HepG2 (cell line): ENCODE measurements around the gene PIK3CB. TPM values are rescaled to one million over a fixed set of nuclear protein-coding genes. Genes with fewer than 3 reads are reported as not detected.

ENCODE experiments used
- HDAC1 ChIP-seq: sonication (generic); formaldehyde crosslinking; IDR thresholded peaks from 2 replicates; pipeline ENCODE4 v1.5.1; 2020; ENCODE audit warnings: mild to moderate bottlenecking, missing genetic modification reagents
- KLF9 ChIP-seq: IDR thresholded peaks from 2 replicates; pipeline ENCODE4 v1.6.1; 2016; ENCODE audit warnings: low read depth
- MYNN ChIP-seq: sonication (generic); formaldehyde crosslinking; IDR thresholded peaks from 2 replicates; pipeline ENCODE4 v1.4.0; 2020; ENCODE audit warnings: mild to moderate bottlenecking, low read depth, missing genetic modification reagents
- SMAD3 ChIP-seq: sonication (generic); formaldehyde crosslinking; IDR thresholded peaks from 2 replicates; pipeline ENCODE4 v1.4.0; 2020; ENCODE audit warnings: missing genetic modification reagents
- SOX13 ChIP-seq, 3 experiments: fragments of 450-650 bp in 1 of 3; sonication (generic) in 1 of 3; formaldehyde crosslinking in 1 of 3; IDR thresholded peaks in 2 of 3; conservative IDR thresholded peaks in 1 of 3; 2 replicates each; pipeline versions ENCODE4 v1.5.0 to v1.6.1; 2016 to 2020; ENCODE audit warnings: antibody characterized with exemption in 1 of 3, mild to moderate bottlenecking in 1 of 3, missing compliant biosample characterization in 1 of 3, missing genetic modification reagents in 1 of 3, moderate library complexity in 1 of 3
- TBX3 ChIP-seq: fragments of 450-650 bp; IDR thresholded peaks from 2 replicates; pipeline ENCODE4 v1.6.1; 2017; ENCODE audit warnings: antibody characterized with exemption, mild to moderate bottlenecking, inconsistent platforms, borderline replicate concordance
- ZNF232 ChIP-seq: sonication (generic); formaldehyde crosslinking; IDR thresholded peaks from 2 replicates; pipeline ENCODE4 v1.4.0; 2020; ENCODE audit warnings: missing genetic modification reagents, borderline replicate concordance
- ZNF260 ChIP-seq: sonication (generic); formaldehyde crosslinking; IDR thresholded peaks from 2 replicates; pipeline ENCODE4 v1.4.0; 2020; ENCODE audit warnings: missing genetic modification reagents, low read depth, mild to moderate bottlenecking, borderline replicate concordance
- ZNF263 ChIP-seq: sonication (generic); formaldehyde crosslinking; IDR thresholded peaks from 2 replicates; pipeline ENCODE4 v1.4.0; 2020; ENCODE audit warnings: missing genetic modification reagents
- ZNF331 ChIP-seq: sonication (generic); formaldehyde crosslinking; IDR thresholded peaks from 2 replicates; pipeline ENCODE4 v1.4.0; 2020; ENCODE audit warnings: missing genetic modification reagents
- polyA plus RNA-seq, 8 experiments: library from polyadenylated mRNA; depleted of rRNA in 3 of 8; stranded (reverse) in 7 of 8; unstranded in 1 of 8; fragments of >200 nt; fragmentation: Illumina TruSeq in 4 of 8; extraction: Trizol in 4 of 8; gene quantifications; 2 replicates each; pipeline versions ENCODE4 v1.2.1 to v1.2.3, GENCODE V29; 2011 to 2016; ENCODE audit warnings: low read depth in 4 of 8, missing spikeins in 1 of 8, mixed read lengths in 1 of 8; ENCODE audit not compliant: insufficient read depth in 1 of 8
- total RNA-seq, 5 experiments: library from RNA; depleted of rRNA; stranded (reverse); fragments of >200 nt; fragmentation: Illumina TruSeq; extraction: Trizol; gene quantifications; 2 replicates each; pipeline ENCODE4 v1.2.3, GENCODE V29; 2016; ENCODE audit warnings: low read depth in 1 of 5
- TF ChIP-seq, protein P1 (sequence below): sonication (generic); formaldehyde crosslinking; IDR thresholded peaks from 2 replicates; pipeline ENCODE4 v1.8.1; 2023; ENCODE audit warnings: mild to moderate bottlenecking, missing genetic modification reagents
- TF ChIP-seq, protein P2 (sequence below): sonication (generic); formaldehyde crosslinking; IDR thresholded peaks from 2 replicates; pipeline ENCODE4 v1.4.0; 2020; ENCODE audit warnings: missing genetic modification reagents, borderline replicate concordance
- TF ChIP-seq, protein P3 (sequence below): sonication (generic); formaldehyde crosslinking; IDR thresholded peaks from 2 replicates; pipeline ENCODE4 v1.4.0; 2020; ENCODE audit warnings: missing genetic modification reagents, mild to moderate bottlenecking, borderline replicate concordance
- TF ChIP-seq, protein P4 (sequence below): sonication (generic); formaldehyde crosslinking; conservative IDR thresholded peaks from 2 replicates; pipeline ENCODE4 v1.8.0; 2022; ENCODE audit warnings: mild to moderate bottlenecking, moderate library complexity, missing genetic modification reagents

The PIK3CB gene
- total and polyA plus RNA-seq, 2 of the 13 experiments (the other 11 are each of a cell fraction or from before 2014, with no cell fraction given) = 6.6 to 18.7 TPM

DNA sequence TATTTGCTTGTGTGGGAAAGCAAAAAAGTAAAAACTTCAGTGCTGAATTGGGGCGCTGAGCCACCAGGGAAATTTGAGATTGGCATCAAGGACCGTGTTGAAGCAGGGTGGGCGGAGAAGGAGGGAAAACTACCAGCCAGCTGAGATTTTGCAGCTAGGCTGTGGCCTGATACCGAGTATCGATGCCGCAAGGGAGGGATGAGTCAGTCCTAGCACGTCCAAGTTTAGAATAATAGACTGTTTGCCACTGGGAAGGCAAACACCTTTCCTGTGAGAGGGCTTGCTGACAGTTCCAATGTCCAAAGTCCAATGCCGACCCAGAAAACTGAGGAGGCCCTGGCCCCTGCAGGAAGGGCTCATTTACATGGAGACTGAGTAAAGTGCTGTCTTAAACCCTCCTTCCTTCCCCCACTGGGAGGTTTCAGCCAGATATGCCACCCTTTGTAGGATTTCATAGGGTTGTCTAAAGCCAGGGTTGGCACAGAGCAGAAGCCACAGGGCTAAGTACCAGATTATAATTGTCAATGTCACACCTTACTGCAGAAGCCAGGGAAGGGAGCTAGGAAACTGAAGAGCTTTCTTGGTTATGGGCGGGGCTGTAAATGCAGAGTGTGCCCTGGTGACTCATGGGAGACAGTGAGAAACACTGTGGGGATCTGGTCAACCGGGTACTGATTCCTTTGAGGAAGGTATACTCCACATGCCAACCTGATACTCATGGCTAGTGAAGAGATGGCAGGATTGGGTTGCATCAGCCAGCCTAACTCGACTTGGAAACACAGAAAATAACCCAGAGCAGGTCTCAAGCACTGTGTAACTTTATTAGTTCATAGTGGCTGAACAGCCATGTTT, 28.4 kb upstream of the PIK3CB start (continued):
- TF ChIP-seq, protein P1, sequence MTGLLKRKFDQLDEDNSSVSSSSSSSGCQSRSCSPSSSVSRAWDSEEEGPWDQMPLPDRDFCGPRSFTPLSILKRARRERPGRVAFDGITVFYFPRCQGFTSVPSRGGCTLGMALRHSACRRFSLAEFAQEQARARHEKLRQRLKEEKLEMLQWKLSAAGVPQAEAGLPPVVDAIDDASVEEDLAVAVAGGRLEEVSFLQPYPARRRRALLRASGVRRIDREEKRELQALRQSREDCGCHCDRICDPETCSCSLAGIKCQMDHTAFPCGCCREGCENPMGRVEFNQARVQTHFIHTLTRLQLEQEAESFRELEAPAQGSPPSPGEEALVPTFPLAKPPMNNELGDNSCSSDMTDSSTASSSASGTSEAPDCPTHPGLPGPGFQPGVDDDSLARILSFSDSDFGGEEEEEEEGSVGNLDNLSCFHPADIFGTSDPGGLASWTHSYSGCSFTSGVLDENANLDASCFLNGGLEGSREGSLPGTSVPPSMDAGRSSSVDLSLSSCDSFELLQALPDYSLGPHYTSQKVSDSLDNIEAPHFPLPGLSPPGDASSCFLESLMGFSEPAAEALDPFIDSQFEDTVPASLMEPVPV = no peak
- TF ChIP-seq TBX3 = peak; percentile 93
- TF ChIP-seq ZNF260 (CRISPR knock-in tag) = no peak
- TF ChIP-seq HDAC1 (CRISPR knock-in tag) = peak; percentile 84; the same call in 1 of the 2 replicates
- TF ChIP-seq, protein P2, sequence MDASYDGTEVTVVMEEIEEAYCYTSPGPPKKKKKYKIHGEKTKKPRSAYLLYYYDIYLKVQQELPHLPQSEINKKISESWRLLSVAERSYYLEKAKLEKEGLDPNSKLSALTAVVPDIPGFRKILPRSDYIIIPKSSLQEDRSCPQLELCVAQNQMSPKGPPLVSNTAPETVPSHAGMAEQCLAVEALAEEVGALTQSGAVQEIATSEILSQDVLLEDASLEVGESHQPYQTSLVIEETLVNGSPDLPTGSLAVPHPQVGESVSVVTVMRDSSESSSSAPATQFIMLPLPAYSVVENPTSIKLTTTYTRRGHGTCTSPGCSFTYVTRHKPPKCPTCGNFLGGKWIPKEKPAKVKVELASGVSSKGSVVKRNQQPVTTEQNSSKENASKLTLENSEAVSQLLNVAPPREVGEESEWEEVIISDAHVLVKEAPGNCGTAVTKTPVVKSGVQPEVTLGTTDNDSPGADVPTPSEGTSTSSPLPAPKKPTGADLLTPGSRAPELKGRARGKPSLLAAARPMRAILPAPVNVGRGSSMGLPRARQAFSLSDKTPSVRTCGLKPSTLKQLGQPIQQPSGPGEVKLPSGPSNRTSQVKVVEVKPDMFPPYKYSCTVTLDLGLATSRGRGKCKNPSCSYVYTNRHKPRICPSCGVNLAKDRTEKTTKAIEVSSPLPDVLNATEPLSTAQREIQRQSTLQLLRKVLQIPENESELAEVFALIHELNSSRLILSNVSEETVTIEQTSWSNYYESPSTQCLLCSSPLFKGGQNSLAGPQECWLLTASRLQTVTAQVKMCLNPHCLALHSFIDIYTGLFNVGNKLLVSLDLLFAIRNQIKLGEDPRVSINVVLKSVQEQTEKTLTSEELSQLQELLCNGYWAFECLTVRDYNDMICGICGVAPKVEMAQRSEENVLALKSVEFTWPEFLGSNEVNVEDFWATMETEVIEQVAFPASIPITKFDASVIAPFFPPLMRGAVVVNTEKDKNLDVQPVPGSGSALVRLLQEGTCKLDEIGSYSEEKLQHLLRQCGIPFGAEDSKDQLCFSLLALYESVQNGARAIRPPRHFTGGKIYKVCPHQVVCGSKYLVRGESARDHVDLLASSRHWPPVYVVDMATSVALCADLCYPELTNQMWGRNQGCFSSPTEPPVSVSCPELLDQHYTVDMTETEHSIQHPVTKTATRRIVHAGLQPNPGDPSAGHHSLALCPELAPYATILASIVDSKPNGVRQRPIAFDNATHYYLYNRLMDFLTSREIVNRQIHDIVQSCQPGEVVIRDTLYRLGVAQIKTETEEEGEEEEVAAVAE = no peak; the same call in 1 of the 2 replicates
- no peak for TF ChIP-seq KLF9 (CRISPR knock-in tag)
- peak; percentile 16; the same call in 1 of the 2 replicates for TF ChIP-seq SMAD3
- TF ChIP-seq, protein P3, sequence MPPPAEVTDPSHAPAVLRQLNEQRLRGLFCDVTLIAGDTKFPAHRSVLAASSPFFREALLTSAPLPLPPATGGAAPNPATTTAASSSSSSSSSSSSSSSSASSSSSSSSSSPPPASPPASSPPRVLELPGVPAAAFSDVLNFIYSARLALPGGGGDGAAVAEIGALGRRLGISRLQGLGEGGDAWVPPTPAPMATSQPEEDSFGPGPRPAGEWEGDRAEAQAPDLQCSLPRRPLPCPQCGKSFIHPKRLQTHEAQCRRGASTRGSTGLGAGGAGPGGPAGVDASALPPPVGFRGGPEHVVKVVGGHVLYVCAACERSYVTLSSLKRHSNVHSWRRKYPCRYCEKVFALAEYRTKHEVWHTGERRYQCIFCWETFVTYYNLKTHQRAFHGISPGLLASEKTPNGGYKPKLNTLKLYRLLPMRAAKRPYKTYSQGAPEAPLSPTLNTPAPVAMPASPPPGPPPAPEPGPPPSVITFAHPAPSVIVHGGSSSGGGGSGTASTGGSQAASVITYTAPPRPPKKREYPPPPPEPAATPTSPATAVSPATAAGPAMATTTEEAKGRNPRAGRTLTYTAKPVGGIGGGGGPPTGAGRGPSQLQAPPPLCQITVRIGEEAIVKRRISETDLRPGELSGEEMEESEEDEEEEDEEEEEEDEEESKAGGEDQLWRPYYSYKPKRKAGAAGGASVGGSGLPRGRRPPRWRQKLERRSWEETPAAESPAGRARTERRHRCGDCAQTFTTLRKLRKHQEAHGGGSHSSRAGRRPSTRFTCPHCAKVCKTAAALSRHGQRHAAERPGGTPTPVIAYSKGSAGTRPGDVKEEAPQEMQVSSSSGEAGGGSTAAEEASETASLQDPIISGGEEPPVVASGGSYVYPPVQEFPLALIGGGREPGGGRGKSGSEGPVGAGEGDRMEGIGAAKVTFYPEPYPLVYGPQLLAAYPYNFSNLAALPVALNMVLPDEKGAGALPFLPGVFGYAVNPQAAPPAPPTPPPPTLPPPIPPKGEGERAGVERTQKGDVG = peak; percentile 52; the same call in 1 of the 2 replicates
- TF ChIP-seq ZNF232 (CRISPR knock-in tag) = no peak
- peak; percentile 61 for TF ChIP-seq ZNF331
- TF ChIP-seq ZNF263 (CRISPR knock-in tag) = peak; percentile 66; the same call in 1 of the 2 replicates
- peak; percentile 41; the same call in 1 of the 2 replicates for TF ChIP-seq SOX13 (IDR thresholded peaks at IDR 0.05)
- TF ChIP-seq SOX13 (CRISPR knock-in tag; conservative IDR thresholded peaks at IDR 0.05 in 1 of 2, IDR thresholded peaks at IDR 0.05 in 1 of 2) = peak in 1 of 2 experiments; percentile 85; a peak in 2 of 4 replicates
- TF ChIP-seq, protein P4, sequence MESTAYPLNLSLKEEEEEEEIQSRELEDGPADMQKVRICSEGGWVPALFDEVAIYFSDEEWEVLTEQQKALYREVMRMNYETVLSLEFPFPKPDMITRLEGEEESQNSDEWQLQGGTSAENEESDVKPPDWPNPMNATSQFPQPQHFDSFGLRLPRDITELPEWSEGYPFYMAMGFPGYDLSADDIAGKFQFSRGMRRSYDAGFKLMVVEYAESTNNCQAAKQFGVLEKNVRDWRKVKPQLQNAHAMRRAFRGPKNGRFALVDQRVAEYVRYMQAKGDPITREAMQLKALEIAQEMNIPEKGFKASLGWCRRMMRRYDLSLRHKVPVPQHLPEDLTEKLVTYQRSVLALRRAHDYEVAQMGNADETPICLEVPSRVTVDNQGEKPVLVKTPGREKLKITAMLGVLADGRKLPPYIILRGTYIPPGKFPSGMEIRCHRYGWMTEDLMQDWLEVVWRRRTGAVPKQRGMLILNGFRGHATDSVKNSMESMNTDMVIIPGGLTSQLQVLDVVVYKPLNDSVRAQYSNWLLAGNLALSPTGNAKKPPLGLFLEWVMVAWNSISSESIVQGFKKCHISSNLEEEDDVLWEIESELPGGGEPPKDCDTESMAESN (CRISPR knock-in tag) = peak; percentile 82
- TF ChIP-seq MYNN (CRISPR knock-in tag) = no peak
